GM12873 (cell line): ENCODE results near the gene OR52E8.

ENCODE experiments used
- TF ChIP-seq, protein P1 (sequence below): IDR thresholded peaks from 2 replicates; pipeline ENCODE4 v1.5.1; 2012; ENCODE audit warnings: low read depth, mild to moderate bottlenecking, moderate library complexity, low read length, control low read depth; ENCODE audit not compliant: insufficient read depth; ENCODE audit errors: missing control alignments

OR52E8 gene

DNA sequence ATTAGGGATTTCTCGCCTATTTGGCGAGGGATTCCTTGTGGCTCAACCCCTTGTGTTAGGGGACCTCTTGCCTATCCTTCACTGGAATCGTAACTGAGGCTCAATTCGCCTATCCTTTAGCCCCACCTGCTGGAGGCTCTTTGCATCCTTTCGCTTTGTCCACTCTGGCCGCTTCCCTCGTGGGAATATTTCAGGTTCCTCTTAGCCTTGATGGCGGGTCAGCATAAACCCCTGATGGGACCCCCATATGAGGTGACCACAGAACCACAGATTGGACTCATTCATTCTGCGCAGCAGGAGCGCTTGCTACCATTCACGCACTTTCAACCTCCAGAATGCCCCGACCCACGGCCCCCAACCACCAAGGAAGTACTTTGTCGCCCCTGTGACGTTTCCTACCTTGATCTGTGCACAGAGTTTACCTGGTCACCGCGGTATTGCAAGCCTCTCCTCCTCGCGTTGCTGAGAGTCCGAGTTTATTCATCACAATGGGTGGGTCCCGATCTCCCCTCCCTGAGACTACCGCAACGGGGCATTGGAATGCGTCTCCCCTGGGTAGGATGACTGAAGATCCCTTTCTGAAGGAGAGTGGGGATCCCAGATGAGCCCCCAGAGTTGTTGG lies 48.9 kb downstream of the OR52E8 start, which contains the start of gene OR52N2:
OR52N2 (plus strand) TSS at position 425 of the 622 bp plus-strand sequence. CDS start 11,412 bp downstream, outside the sequence.
- TF ChIP-seq, protein P1, sequence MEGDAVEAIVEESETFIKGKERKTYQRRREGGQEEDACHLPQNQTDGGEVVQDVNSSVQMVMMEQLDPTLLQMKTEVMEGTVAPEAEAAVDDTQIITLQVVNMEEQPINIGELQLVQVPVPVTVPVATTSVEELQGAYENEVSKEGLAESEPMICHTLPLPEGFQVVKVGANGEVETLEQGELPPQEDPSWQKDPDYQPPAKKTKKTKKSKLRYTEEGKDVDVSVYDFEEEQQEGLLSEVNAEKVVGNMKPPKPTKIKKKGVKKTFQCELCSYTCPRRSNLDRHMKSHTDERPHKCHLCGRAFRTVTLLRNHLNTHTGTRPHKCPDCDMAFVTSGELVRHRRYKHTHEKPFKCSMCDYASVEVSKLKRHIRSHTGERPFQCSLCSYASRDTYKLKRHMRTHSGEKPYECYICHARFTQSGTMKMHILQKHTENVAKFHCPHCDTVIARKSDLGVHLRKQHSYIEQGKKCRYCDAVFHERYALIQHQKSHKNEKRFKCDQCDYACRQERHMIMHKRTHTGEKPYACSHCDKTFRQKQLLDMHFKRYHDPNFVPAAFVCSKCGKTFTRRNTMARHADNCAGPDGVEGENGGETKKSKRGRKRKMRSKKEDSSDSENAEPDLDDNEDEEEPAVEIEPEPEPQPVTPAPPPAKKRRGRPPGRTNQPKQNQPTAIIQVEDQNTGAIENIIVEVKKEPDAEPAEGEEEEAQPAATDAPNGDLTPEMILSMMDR = peak; percentile 84

DNA sequence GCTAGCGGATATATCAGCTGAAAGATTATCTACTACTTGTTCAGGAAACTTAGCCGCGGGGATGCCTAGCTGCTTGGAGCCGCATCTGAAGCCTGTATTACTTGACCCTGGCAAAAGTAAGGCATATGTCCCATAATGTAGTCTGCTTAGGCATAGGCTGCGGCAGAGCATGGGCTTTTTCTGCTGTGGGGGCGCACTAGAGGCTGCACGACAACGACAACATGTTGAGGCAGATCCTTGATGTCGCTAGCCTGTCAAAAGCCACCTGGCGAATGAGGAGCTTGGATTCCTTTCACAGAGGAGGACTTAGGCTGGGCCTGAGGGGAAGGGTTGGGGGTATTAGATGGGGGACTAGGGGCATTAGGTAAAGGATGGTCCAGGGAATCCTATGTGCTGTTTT lies 49.9 kb downstream of the OR52E8 start:
- TF ChIP-seq, protein P1 = no peak
